Gastrocnemius medialis (tissue), 4 donors: Measurements from ENCODE around the gene CTSD. TPM values are rescaled to one million over a fixed set of nuclear protein-coding genes. Genes with fewer than 3 reads are reported as not detected.

Experiments
- ATAC-seq, 2 donors: fragments of 150-250 bp; one replicate each; pipeline ENCODE4 v1.9.1; 2016
- DNase-seq, 2 donors: peaks; one replicate each; pipeline ENCODE4 v3.0.0-alpha.2; 2019
- H3K27ac ChIP-seq, 4 donors: fragments of 200-600 bp; sonication (generic); 1 replicate in 1 of 4; 2 replicates in 3 of 4; pipeline ENCODE4 v1.5.1; 2016 to 2018; ENCODE audit warnings: mild to moderate bottlenecking in 2 of 4, moderate library complexity in 1 of 4
- H3K27me3 ChIP-seq, 3 donors: fragments of 200-600 bp; sonication (generic) in 2 of 3; 1 replicate in 1 of 3; 2 replicates in 2 of 3; pipeline versions ENCODE4 v1.5.1 to v1.6.0; 2016 to 2019; ENCODE audit warnings: mild to moderate bottlenecking in 1 of 3, moderate library complexity in 1 of 3
- H3K36me3 ChIP-seq, 2 donors: fragments of 200-600 bp; sonication (generic) in 1 of 2; one replicate each; pipeline ENCODE4 v1.5.1; 2017 to 2018
- H3K4me1 ChIP-seq, 2 donors: fragments of 200-600 bp; sonication (generic) in 1 of 2; one replicate each; pipeline ENCODE4 v1.5.1; 2016 to 2017; ENCODE audit warnings: mild to moderate bottlenecking in 2 of 2
- H3K4me3 ChIP-seq, 4 donors: fragments of 200-600 bp; sonication (generic) in 3 of 4; 1 replicate in 1 of 4; 2 replicates in 3 of 4; pipeline ENCODE4 v1.5.1; 2016 to 2019; ENCODE audit warnings: mild to moderate bottlenecking in 2 of 4
- H3K9me3 ChIP-seq, 3 donors: fragments of 200-600 bp; sonication (generic) in 2 of 3; 1 replicate in 1 of 3; 2 replicates in 2 of 3; pipeline ENCODE4 v1.5.1; 2016 to 2019
- POLR2A ChIP-seq, 2 donors: fragments of 450-650 bp; IDR thresholded peaks; one replicate each; pipeline ENCODE4 v1.6.1; 2017; ENCODE audit warnings: antibody characterized with exemption in 2 of 2, mild to moderate bottlenecking in 2 of 2, moderate library complexity in 2 of 2
- in situ Hi-C, 4 donors: fragments of 200-750 bp; cut with MboI; loops; one replicate each; pipeline versions ENCODE4 v1.15.0 to v1.8.0; 2017; ENCODE audit warnings: low sequenced_read_pairs in 4 of 4
- intact Hi-C: fragments of 100-400 bp; cut with DNase I; formaldehyde crosslinking; loops from one replicate; pipeline ENCODE4 v1.15.1; 2023; ENCODE audit warnings: low total_unique reads
- total RNA-seq, 4 donors: library from RNA; depleted of rRNA; stranded (reverse); fragments of >200 nt; gene quantifications; one replicate each; pipeline versions ENCODE4 v1.1.0 to v1.2.3, GENCODE V29; 2016
- TF ChIP-seq, protein P1 (sequence below), 5 experiments: fragments of 450-650 bp in 3 of 5; fragments of 200-600 bp in 2 of 5; sonication (generic) in 2 of 5; IDR thresholded peaks in 4 of 5; conservative IDR thresholded peaks in 1 of 5; 1 replicate in 4 of 5; 2 replicates in 1 of 5; pipeline ENCODE4 v1.5.1; 2016 to 2019; ENCODE audit warnings: antibody characterized with exemption in 5 of 5, mild to moderate bottlenecking in 3 of 5, moderate library complexity in 3 of 5

The CTSD gene
- total RNA-seq, 4 donors from 2014 or later, result 490 to 981 (median 845) TPM

DNA sequence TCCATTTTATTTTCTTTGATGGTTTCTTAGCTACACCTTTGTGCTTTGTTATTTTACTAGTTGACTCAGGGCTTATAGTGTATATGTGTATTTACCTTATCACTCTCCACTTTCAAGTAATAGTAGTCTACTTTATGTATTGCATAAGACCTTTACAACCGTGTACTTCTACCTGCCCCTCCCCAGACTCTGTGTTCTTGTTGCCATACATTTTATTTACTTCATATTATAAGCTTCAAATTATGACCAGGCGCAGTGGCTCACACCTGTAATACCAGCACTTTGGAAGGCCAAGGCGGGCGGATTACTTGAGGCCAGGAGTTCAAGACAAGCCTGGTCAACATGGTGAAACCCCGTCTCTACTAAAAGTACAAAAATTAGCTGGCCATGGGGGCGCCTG lies 28.2 kb upstream of the CTSD start:
- intact Hi-C loops (no loop called here), in situ Hi-C loops (no loop called here)
- H3K27me3 ChIP-seq, result peaks cover 0 to 19% (median 8%) of the 10 kb centered on the region in 3 donors

DNA sequence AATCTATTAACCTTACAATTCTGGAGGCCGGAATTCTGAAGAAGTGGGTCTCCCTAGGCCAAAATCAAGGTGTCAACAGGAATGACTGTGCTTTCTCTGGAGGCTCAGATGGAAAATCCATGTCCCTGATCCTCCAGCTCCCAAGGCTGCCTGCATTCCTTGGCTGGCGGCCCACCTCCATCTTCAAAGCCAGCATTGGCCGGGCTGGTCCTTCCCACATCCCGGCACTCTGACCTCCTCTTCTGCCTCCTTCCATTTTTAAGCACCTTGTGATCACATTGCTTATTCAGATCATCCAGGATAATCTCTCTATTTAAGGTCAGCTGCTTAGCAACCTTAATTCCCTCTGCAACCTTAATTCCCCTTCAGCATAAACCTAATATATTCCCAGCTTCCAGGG lies 22.7 kb upstream of the CTSD start:
- TF ChIP-seq, protein P1, sequence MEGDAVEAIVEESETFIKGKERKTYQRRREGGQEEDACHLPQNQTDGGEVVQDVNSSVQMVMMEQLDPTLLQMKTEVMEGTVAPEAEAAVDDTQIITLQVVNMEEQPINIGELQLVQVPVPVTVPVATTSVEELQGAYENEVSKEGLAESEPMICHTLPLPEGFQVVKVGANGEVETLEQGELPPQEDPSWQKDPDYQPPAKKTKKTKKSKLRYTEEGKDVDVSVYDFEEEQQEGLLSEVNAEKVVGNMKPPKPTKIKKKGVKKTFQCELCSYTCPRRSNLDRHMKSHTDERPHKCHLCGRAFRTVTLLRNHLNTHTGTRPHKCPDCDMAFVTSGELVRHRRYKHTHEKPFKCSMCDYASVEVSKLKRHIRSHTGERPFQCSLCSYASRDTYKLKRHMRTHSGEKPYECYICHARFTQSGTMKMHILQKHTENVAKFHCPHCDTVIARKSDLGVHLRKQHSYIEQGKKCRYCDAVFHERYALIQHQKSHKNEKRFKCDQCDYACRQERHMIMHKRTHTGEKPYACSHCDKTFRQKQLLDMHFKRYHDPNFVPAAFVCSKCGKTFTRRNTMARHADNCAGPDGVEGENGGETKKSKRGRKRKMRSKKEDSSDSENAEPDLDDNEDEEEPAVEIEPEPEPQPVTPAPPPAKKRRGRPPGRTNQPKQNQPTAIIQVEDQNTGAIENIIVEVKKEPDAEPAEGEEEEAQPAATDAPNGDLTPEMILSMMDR (IDR thresholded peaks at IDR 0.05 in 4 of 5, conservative IDR thresholded peaks at IDR 0.05 in 1 of 5), result no peak
- TF ChIP-seq POLR2A (IDR thresholded peaks at IDR 0.05), result no peak
- peaks cover 0 to 4% (median under 1%) of the 10 kb centered on the region in 3 donors for H3K27me3 ChIP-seq
- intact Hi-C loops, result no loop called here
- no peak overlapping the region for H3K4me3 ChIP-seq
- in situ Hi-C loops, result no loop called here
- no peaks in the 10 kb centered on the region for H3K36me3 ChIP-seq
- H3K27ac ChIP-seq, result no peak overlapping the region
- no peaks in the 10 kb centered on the region for H3K4me1 ChIP-seq
- no peak for DNase-seq
- H3K9me3 ChIP-seq, result no peaks in the 10 kb centered on the region
- no peak for ATAC-seq

More for the DNA sequence above, 28.2 kb upstream of the CTSD start:
- DNase-seq, result no peak
- Histone ChIP-seq H3K9me3 (no peaks in the 10 kb centered on the region), H3K27ac (no peak overlapping the region), H3K4me1 (no peaks in the 10 kb centered on the region), H3K4me3 (no peak overlapping the region), H3K36me3 (no peaks in the 10 kb centered on the region)
- ATAC-seq, result no peak
- TF ChIP-seq, protein P1 (IDR thresholded peaks at IDR 0.05 in 4 of 5, conservative IDR thresholded peaks at IDR 0.05 in 1 of 5), result no peak
- no peak for TF ChIP-seq POLR2A (IDR thresholded peaks at IDR 0.05)

DNA sequence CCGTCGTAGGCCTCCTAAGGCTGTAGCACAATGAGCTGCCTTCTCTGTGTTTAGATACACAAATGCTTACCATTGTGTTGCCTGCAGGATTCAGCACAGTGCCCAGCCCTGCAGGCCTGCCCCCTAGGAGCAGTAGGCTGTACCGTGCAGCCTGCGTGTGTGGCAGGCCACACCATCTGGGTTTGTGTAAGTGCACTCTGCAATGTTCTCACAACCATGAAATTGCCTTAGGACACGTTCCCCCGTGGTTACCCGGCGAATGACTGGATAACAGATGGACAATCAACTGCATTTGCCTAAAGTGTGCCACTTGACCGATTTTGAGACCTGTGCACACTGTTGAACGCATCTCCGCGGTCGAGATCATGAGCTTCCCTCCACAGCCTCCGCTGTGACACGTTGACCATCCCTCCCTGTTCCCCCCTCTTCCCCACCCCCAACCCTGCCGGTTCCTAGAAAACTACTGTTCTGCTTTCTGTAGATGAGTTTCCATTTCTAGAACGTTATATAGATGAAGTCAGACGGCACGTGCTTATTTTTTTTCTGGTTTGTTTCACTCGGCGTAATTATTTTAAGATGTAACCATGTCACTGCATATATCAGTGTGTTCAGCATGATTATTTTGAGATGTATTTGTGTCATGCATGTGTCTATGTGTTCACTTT lies 22.2 kb upstream of the CTSD start:
- in situ Hi-C loops (no loop called here), intact Hi-C loops (no loop called here)
- no peak overlapping the region for H3K4me3 ChIP-seq
- H3K27ac ChIP-seq, result no peak overlapping the region
- H3K36me3 ChIP-seq, result no peaks in the 10 kb centered on the region
- DNase-seq (no peak), ATAC-seq (no peak)
- no peaks in the 10 kb centered on the region for H3K9me3 ChIP-seq
- no peaks in the 10 kb centered on the region for H3K27me3 ChIP-seq
- TF ChIP-seq POLR2A (IDR thresholded peaks at IDR 0.05), result no peak
- TF ChIP-seq, protein P1 (IDR thresholded peaks at IDR 0.05 in 4 of 5, conservative IDR thresholded peaks at IDR 0.05 in 1 of 5), result no peak
- H3K4me1 ChIP-seq, result no peaks in the 10 kb centered on the region

DNA sequence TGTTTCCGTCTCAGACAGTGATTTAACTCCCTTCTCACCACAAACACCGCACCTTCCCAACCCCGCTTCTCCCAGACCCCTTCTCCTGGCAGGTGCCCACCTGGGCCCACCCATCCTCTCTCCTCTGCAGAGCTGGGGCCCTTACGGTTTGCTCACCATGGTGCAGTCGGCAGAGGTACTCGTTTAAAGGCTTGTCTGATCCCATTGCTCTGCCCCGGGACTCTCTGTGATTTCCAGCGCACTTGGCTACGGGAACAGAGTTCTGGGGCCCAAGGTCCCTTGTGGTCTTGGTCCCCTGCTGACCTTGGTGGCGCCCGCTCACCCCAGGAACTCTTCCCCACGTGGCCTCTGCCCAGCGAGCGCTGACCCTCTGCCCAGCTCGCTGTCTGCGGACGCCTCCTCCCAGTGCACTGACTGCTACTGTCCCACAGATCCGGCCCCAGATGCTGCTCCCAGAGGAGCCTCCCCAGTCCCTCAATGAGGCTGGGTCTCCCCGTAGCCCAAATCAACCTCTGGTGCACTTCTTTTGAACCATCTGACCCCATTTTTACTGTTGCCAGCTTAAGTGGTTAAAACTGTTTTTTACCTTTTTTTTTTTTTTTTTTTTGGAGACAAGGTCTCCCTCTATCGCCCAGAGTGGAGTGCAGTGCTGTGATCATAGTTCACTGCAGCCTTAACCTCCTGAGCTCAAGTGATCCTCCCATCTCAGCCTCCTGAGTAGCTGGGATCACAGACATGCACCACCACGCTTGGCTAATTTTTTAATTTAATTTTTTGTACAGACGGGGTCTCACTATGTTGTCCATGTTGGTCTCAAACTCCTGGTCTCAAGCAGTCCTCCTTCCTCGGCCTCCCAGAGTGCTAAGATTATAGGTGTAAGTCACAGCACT lies 21.3 kb upstream of the CTSD start:
- no peak for DNase-seq
- in situ Hi-C loops (no loop called here), intact Hi-C loops (no loop called here)
- Histone ChIP-seq H3K4me3 (no peak overlapping the region), H3K9me3 (no peaks in the 10 kb centered on the region), H3K4me1 (no peaks in the 10 kb centered on the region), H3K27me3 (no peaks in the 10 kb centered on the region), H3K27ac (no peak overlapping the region), H3K36me3 (no peaks in the 10 kb centered on the region)
- TF ChIP-seq, protein P1 (IDR thresholded peaks at IDR 0.05 in 4 of 5, conservative IDR thresholded peaks at IDR 0.05 in 1 of 5), result no peak
- TF ChIP-seq POLR2A (IDR thresholded peaks at IDR 0.05), result no peak
- ATAC-seq, result no peak
